Measurements from ENCODE around the gene REEP1. TPM values are rescaled to one million over a fixed set of nuclear protein-coding genes. Genes with fewer than 3 reads are reported as not detected.

REEP1 gene
- total and polyA plus RNA-seq, 2 of the 13 experiments (the other 11 are each of a cell fraction or from before 2014, with no cell fraction given), result 0.27 TPM; not detected in 1

DNA sequence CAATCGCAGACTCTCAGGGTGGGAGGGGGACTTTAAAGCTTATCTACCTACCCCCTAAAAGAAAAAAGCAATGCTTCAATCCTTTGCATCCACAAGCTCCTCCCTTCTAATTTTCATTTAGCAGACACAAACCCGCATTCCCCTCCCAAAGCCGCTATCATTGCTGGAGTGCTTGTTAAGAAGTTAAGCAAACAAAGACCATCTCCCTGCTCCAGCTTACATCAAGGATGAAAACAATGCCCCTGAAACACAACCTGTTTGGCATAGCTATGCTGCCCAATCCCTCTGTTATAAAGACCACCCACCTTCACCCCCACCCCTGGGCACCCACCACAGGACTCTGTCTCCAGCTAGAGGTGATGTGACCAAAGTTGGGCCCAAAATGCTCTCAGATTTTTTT, 33.0 kb downstream of the REEP1 start:
- intact Hi-C loops (cut with micrococcal nuclease; ENCODE audit: unreplicated experiment), result no loop called here
- Histone ChIP-seq H4K20me1 (ENCODE audit: insufficient read depth, low read length) (no peaks in the 10 kb centered on the region), H3K27ac (ENCODE audit: extremely low read length, insufficient read depth, low read length) (no peak overlapping the region), H3K9ac (ENCODE audit: insufficient read depth, low read depth, low read length) (no peak overlapping the region), H3K4me2 (ENCODE audit: low read depth, low read length) (no peak overlapping the region), H3K36me3 (replicated peaks in 1 of 2; ENCODE audit: control insufficient read depth in 1 of 2, insufficient read depth in 2 of 2, low read length in 2 of 2) (no peaks in the 10 kb centered on the region), H3K4me3 (replicated peaks in 1 of 3; ENCODE audit: insufficient read depth in 1 of 3, low read depth in 2 of 3, low read length in 3 of 3) (no peak overlapping the region), H2AFZ (ENCODE audit: low read length) (no peak overlapping the region), H3K9me3 (ENCODE audit: low read length) (no peaks in the 10 kb centered on the region), H3K27me3 (ENCODE audit: control insufficient read depth in 1 of 2, insufficient read depth in 2 of 2, low read length in 2 of 2) (peaks cover 3 to 50% of the 10 kb centered on the region in 2 experiments; a peak in 4 of 5 replicates), H3K79me2 (ENCODE audit: insufficient read depth, low read length) (no peaks in the 10 kb centered on the region), H3K4me1 (ENCODE audit: insufficient read depth, low read length) (no peaks in the 10 kb centered on the region)
- CTCF ChIA-PET (ENCODE audit: low intra/inter-chr PET ratio, low total read pairs), result no interaction called here
- no peak for ATAC-seq
- 10% methylated on average over 3 of the region's 3 CpGs for WGBS (ENCODE audit: low lambda C conversion rate)
- POLR2A ChIA-PET, result no interaction called here
- in situ Hi-C loops (cut with HindIII; ENCODE audit: extremely low pct_ligation_motif_present, low pct_unique_long_range_greater_than_20kb), result no loop called here
- BruUV-seq (replicated peaks), result no TSS peak
- FAIRE-seq, result no peak
- no peak for DNase-seq (ENCODE audit: low spot score)
- no peak for TF ChIP-seq MZF1 (CRISPR knock-in tag; IDR thresholded peaks at IDR 0.05; ENCODE audit: borderline replicate concordance)
- TF ChIP-seq ZNF567 (CRISPR knock-in tag; IDR thresholded peaks at IDR 0.05; ENCODE audit: borderline replicate concordance), result no peak
- TF ChIP-seq KDM6A (CRISPR knock-in tag; IDR thresholded peaks at IDR 0.05; ENCODE audit: low read depth), result no peak
- no peak for TF ChIP-seq NFIC (IDR thresholded peaks at IDR 0.05; ENCODE audit: low read length)
- no peak for TF ChIP-seq ZNF296 (CRISPR knock-in tag; conservative IDR thresholded peaks at IDR 0.05)
- TF ChIP-seq KDM1A (CRISPR knock-in tag; IDR thresholded peaks at IDR 0.05), result no peak
- no peak for TF ChIP-seq RXRB (CRISPR knock-in tag; IDR thresholded peaks at IDR 0.05; ENCODE audit: borderline replicate concordance)
- TF ChIP-seq TGIF2 (CRISPR knock-in tag; IDR thresholded peaks at IDR 0.05), result no peak
- TF ChIP-seq, protein P1, sequence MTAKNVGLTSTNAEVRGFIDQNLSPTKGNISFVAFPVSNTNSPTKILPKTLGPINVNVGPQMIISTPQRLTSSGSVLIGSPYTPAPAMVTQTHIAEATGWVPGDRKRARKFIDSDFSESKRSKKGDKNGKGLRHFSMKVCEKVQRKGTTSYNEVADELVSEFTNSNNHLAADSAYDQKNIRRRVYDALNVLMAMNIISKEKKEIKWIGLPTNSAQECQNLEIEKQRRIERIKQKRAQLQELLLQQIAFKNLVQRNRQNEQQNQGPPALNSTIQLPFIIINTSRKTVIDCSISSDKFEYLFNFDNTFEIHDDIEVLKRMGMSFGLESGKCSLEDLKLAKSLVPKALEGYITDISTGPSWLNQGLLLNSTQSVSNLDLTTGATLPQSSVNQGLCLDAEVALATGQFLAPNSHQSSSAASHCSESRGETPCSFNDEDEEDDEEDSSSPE (CRISPR knock-in tag; IDR thresholded peaks at IDR 0.05), result no peak
- no peak for TF ChIP-seq ZNF646 (CRISPR knock-in tag; IDR thresholded peaks at IDR 0.05)
- no peak for TF ChIP-seq SRSF1 (optimal IDR thresholded peaks at IDR 0.05; ENCODE audit: low read depth, low read length)
- TF ChIP-seq, protein P2, sequence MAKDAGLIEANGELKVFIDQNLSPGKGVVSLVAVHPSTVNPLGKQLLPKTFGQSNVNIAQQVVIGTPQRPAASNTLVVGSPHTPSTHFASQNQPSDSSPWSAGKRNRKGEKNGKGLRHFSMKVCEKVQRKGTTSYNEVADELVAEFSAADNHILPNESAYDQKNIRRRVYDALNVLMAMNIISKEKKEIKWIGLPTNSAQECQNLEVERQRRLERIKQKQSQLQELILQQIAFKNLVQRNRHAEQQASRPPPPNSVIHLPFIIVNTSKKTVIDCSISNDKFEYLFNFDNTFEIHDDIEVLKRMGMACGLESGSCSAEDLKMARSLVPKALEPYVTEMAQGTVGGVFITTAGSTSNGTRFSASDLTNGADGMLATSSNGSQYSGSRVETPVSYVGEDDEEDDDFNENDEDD (CRISPR knock-in tag; IDR thresholded peaks at IDR 0.05; ENCODE audit: borderline replicate concordance), result no peak
- TF ChIP-seq NCOA1 (CRISPR knock-in tag; IDR thresholded peaks at IDR 0.05), result no peak
- TF ChIP-seq ZNF652 (CRISPR knock-in tag; IDR thresholded peaks at IDR 0.05; ENCODE audit: borderline replicate concordance, low read depth), result no peak
- TF ChIP-seq NR2C2 (CRISPR knock-in tag; IDR thresholded peaks at IDR 0.05; ENCODE audit: borderline replicate concordance), result no peak
- TF ChIP-seq, protein P3, sequence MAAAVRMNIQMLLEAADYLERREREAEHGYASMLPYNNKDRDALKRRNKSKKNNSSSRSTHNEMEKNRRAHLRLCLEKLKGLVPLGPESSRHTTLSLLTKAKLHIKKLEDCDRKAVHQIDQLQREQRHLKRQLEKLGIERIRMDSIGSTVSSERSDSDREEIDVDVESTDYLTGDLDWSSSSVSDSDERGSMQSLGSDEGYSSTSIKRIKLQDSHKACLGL (CRISPR knock-in tag; IDR thresholded peaks at IDR 0.05), result no peak
